Caco-2 (cell line): Measurements from ENCODE around the gene TIGD1. TPM values are rescaled to one million over a fixed set of nuclear protein-coding genes. Genes with fewer than 3 reads are reported as not detected.

Experiments
- BruUV-seq: library from RNA; stranded (reverse); fragments of 400-500 nt; replicated peaks from 2 replicates; lab custom pipeline; 2021; lab: Mats Ljungman, UMichigan
- CTCF ChIA-PET: fragments of 300-600 bp; sonication (Branson Sonifier 250); formaldehyde crosslinking; loops from one replicate; lab custom pipeline; 2022; ENCODE audit warnings: antibody characterized with exemption; lab: Charles Lee
- POLR2A ChIA-PET: fragments of 300-600 bp; sonication (Branson Sonifier 250); formaldehyde crosslinking; loops from one replicate; lab custom pipeline; 2022; ENCODE audit warnings: antibody characterized with exemption; lab: Charles Lee
- DNase-seq, 2 experiments: peaks; one replicate each; pipeline versions ENCODE4 v3.0.0 to v3.0.0-alpha.2; 2020 to 2022
- H3K27me3 ChIP-seq: replicated peaks from 2 replicates; pipeline ENCODE4 v1.6.0; 2011; ENCODE audit warnings: low read length; ENCODE audit not compliant: control insufficient read depth, insufficient read depth
- H3K36me3 ChIP-seq: 2 replicates; pipeline ENCODE4 v1.5.1; 2011; ENCODE audit warnings: low read length; ENCODE audit not compliant: control insufficient read depth, insufficient read depth
- H3K4me1 ChIP-seq: fragments of 250-450 bp; sonication (Bioruptor Pico); 2 replicates; pipeline ENCODE4 v1.5.1; 2020; ENCODE audit warnings: mild to moderate bottlenecking
- H3K4me3 ChIP-seq: 2 replicates; pipeline ENCODE4 v1.5.1; 2011; ENCODE audit warnings: low read depth, mild to moderate bottlenecking, control low read depth, low read length
- H3K9me3 ChIP-seq: fragments of 250-450 bp; sonication (Bioruptor Pico); 2 replicates; pipeline ENCODE4 v1.5.1; 2020; ENCODE audit warnings: mild to moderate bottlenecking, moderate library complexity
- H3K27ac Mint-ChIP-seq: one replicate; pipeline ENCODE4 v1.8.0; 2022; ENCODE audit warnings: mixed read lengths; ENCODE audit not compliant: unreplicated experiment
- H3K27me3 Mint-ChIP-seq: one replicate; pipeline ENCODE4 v1.8.0; 2022; ENCODE audit warnings: mixed read lengths; ENCODE audit not compliant: insufficient read depth, unreplicated experiment
- H3K36me3 Mint-ChIP-seq: one replicate; pipeline ENCODE4 v1.8.0; 2022; ENCODE audit warnings: mild to moderate bottlenecking, mixed read lengths; ENCODE audit not compliant: insufficient read depth, unreplicated experiment
- H3K4me1 Mint-ChIP-seq: one replicate; pipeline ENCODE4 v1.8.0; 2022; ENCODE audit warnings: low read depth, mixed read lengths; ENCODE audit not compliant: unreplicated experiment
- H3K4me3 Mint-ChIP-seq: one replicate; pipeline ENCODE4 v1.8.0; 2022; ENCODE audit warnings: mild to moderate bottlenecking, moderate library complexity, mixed read lengths; ENCODE audit not compliant: unreplicated experiment
- H3K9me3 Mint-ChIP-seq: one replicate; pipeline ENCODE4 v1.8.0; 2022; ENCODE audit warnings: mixed read lengths; ENCODE audit not compliant: unreplicated experiment
- CTCF ChIP-seq, 2 experiments: fragments of 200-600 bp in 1 of 2; IDR thresholded peaks; 1 replicate in 1 of 2; 2 replicates in 1 of 2; pipeline versions ENCODE4 v1.5.1 to v1.8.0; 2011 to 2022; ENCODE audit warnings: antibody characterized with exemption in 1 of 2, control low read depth in 1 of 2, inconsistent platforms in 1 of 2, low read depth in 1 of 2, low read length in 1 of 2, mild to moderate bottlenecking in 1 of 2, moderate library complexity in 1 of 2; ENCODE audit not compliant: insufficient read depth in 1 of 2, severe bottlenecking in 1 of 2, unreplicated experiment in 1 of 2
- intact Hi-C: fragments of 100-400 bp; cut with micrococcal nuclease; formaldehyde crosslinking; loops from one replicate; pipeline ENCODE4 v1.10.0; 2022; ENCODE audit not compliant: unreplicated experiment
- total RNA-seq: library from RNA; stranded (reverse); gene quantifications from 2 replicates; pipeline ENCODE4 v1.2.3, GENCODE V29; 2022

The TIGD1 gene
- total RNA-seq, 1 experiment from 2014 or later = 4.4 TPM

GRCh38 chr2:232593982-232594381 lies 43.6 kb upstream of the TIGD1 start:
- no peaks in the 10 kb centered on the region for H3K4me1 Mint-ChIP-seq
- H3K4me3 ChIP-seq = no peak overlapping the region
- CTCF ChIA-PET = no interaction called here
- no peak for TF ChIP-seq CTCF (IDR thresholded peaks at IDR 0.05; ENCODE audit: insufficient read depth in 1 of 2, low read depth in 1 of 2, low read length in 1 of 2, severe bottlenecking in 1 of 2, unreplicated experiment in 1 of 2)
- no peaks in the 10 kb centered on the region for H3K27me3 ChIP-seq
- H3K9me3 Mint-ChIP-seq = no peaks in the 10 kb centered on the region
- H3K4me3 Mint-ChIP-seq = no peak overlapping the region
- no peaks in the 10 kb centered on the region for H3K36me3 ChIP-seq
- H3K4me1 ChIP-seq = no peaks in the 10 kb centered on the region
- BruUV-seq = no TSS peak
- no peak for DNase-seq
- no peaks in the 10 kb centered on the region for H3K9me3 ChIP-seq
- H3K36me3 Mint-ChIP-seq = no peaks in the 10 kb centered on the region
- POLR2A ChIA-PET = no interaction called here
- no peaks in the 10 kb centered on the region for H3K27me3 Mint-ChIP-seq
- no peak overlapping the region for H3K27ac Mint-ChIP-seq
- intact Hi-C loops = no loop called here

GRCh38 chr2:232592772-232593395 lies 42.5 kb upstream of the TIGD1 start:
- Mint-ChIP-seq H3K4me3 (no peak overlapping the region), H3K27me3 (no peaks in the 10 kb centered on the region), H3K27ac (peak overlapping the region; percentile 55), H3K9me3 (no peaks in the 10 kb centered on the region), H3K4me1 (no peaks in the 10 kb centered on the region), H3K36me3 (no peaks in the 10 kb centered on the region)
- ChIA-PET CTCF (no interaction called here), POLR2A (no interaction called here)
- no peak for TF ChIP-seq CTCF (IDR thresholded peaks at IDR 0.05; ENCODE audit: insufficient read depth in 1 of 2, low read depth in 1 of 2, low read length in 1 of 2, severe bottlenecking in 1 of 2, unreplicated experiment in 1 of 2)
- Histone ChIP-seq H3K27me3 (no peaks in the 10 kb centered on the region), H3K9me3 (no peaks in the 10 kb centered on the region), H3K36me3 (no peaks in the 10 kb centered on the region), H3K4me3 (no peak overlapping the region), H3K4me1 (no peaks in the 10 kb centered on the region)
- DNase-seq = peak in 1 of 2 experiments; percentile 17
- no TSS peak for BruUV-seq
- intact Hi-C loops = no loop called here

- Histone ChIP-seq H3K36me3 (no peaks in the 10 kb centered on the region), H3K9me3 (no peaks in the 10 kb centered on the region), H3K4me1 (no peaks in the 10 kb centered on the region), H3K27me3 (no peaks in the 10 kb centered on the region), H3K4me3 (no peak overlapping the region)
- Mint-ChIP-seq H3K27me3 (no peaks in the 10 kb centered on the region), H3K4me1 (peaks cover 6% of the 10 kb centered on the region), H3K27ac (no peak overlapping the region), H3K4me3 (no peak overlapping the region), H3K9me3 (no peaks in the 10 kb centered on the region), H3K36me3 (no peaks in the 10 kb centered on the region)
- DNase-seq = no peak
- POLR2A ChIA-PET = no interaction called here
- intact Hi-C loops = no loop called here
- no peak for TF ChIP-seq CTCF (IDR thresholded peaks at IDR 0.05; ENCODE audit: insufficient read depth in 1 of 2, low read depth in 1 of 2, low read length in 1 of 2, severe bottlenecking in 1 of 2, unreplicated experiment in 1 of 2)
- CTCF ChIA-PET = no interaction called here
- BruUV-seq = no TSS peak
Observed at GRCh38 chr2:232588680-232589585, 38.6 kb upstream of the TIGD1 start.
